HG03135 (cell line): ENCODE data around the gene DEDD2.

Experiments
- ATAC-seq: cut with Tn5 transposase; IDR thresholded peaks from one replicate; pipeline ENCODE4 v1.9.1; 2021; ENCODE audit warnings: mild to moderate bottlenecking, moderate library complexity; ENCODE audit not compliant: unreplicated experiment

Gene DEDD2

DNA sequence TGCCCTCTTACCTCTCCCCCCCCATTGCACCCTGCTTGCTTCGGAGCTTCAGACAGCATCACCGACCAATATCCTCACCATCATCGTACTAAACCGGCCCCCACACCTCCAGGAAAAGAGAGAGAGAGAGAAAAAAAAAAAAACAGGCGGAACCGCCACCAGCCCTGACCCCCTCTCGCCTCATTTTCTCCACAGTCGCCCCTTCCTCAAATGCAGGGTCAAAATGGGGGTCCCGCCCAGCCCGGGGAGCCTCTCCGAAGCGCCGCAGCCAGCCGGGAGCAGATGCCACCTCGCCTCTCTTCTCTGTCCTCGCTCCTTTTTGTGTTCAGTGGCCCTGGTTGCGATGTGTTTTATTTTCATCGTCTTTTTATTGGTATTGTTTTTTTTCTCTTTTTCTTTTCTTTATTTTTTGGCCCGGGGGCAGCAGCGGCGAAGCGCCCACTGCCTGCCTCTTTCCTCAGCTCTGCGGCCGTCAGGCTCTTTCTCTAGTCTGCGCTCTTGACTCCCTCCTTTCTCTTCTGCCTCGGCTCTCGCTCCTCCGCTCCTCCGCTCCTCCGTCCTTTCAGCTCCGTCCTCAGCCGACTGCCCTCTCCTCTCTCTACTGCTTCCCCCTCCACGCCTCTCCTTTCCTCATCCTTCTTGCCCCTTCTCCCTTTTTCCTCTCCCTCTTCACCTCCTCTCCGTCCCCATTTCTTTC, 41.4 kb downstream of the DEDD2 start:
- ATAC-seq: no peak

DNA sequence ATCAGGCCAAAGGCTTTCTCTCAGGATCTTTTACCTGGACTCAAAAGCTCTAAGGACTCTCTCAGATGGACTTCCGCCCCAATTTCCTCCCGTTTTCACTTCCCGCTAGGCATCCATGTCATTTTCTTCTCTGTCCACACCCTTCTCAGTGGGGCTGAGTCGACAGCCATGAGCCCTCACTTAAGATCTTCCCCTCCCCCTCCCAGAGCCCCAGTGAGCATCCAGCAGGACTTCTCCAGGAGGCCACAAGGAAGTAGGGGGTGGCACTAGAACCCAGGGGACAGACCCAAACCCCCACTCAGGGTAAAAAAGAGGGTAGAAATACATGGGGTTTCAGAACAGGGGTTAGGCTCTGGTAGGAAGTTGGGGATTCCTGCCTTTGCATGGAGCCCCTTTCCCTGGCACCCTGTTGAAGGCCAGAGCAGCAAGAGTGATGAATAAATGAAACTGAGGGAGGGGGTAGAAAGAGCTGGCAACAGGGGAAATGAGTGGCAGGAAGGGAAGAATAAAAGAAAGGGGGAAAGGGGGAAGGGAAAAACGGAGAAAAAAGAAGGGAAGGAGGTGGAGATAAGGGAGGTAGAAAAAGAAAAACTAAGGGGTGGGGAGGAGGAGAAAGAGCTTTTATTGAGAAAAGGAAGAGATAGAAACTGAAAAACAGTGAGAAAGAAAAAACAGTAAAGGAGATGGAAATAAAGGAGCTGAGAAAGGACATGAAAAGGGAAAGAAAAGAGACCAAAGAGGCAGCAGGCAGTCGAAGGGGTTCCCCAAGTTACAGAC, 42.3 kb downstream of the DEDD2 start:
- ATAC-seq: no peak

DNA sequence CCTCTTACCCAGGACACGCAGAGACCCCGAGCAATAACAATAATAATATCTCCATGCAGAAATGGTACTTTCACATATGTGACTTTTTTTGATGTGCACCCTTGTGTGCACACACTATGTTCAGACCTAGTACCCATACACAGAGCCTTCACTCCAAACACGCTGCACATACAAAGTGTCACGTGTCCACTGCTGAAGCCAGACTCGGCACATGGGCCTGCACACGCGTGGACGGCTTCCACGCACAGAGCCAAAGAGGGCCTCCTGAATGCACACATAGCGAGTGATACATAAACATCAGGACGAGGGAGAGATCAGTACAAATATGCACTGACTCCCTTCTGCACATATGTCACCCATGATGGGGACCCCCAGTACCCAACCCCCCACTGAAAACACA, 43.3 kb downstream of the DEDD2 start:
- no peak for ATAC-seq

DNA sequence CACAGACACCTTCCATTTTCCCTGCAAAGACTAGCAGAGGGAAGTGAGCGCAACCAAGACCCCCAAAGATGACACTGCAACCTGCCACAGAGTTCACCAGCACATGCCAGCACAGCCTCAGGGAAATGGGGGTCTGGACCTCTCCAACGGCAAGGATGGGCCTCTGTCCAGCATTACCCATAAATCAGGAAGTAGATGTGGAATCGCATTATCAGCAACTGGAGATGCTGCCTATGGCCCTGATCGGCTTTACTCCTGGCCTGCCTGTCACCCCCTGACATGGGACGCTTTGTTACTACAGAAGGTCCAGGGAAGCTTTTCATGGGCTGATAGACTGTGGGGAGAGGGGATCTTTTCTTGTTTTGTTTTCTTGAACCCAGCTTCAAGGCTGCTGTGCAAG, 43.8 kb downstream of the DEDD2 start:
- ATAC-seq: no peak

DNA sequence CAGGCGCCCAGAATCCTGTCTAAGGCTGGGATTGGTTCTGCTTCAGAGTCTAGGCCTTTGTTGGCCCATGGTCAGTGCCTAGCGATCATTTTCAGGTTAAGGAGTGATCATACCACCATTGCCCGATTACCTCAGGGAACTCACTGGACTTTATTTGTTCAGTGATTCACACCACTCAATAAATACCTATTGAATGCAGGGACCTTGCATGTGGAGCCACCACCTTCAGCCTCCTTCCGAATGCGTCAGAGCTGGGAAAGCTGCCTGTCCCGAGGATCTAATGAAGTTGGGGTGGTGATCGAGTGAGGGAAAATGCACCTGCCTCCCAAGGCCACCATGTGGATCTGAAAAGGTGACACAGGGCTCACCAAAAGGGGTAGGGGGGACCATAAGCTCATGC, 45.2 kb downstream of the DEDD2 start:
- no peak for ATAC-seq

DNA sequence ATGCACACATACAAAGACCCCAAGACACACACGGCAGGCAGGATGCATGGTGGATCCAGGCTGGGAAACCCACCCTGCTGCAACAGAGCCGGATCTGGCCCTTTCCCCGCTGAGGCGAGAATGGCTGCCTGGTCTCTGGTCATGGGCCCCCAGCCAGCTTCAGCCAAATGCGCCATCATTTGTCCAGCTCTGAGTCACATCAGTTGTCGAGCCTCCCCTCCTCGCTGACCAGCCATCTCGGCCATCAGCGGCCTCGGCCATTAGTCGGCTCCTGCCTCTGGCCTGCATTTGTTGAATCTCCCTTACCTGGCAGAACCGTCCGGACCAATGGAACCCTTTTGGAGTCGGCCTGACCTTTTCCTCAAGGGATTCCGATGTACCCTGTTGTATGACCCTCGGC, 46.8 kb downstream of the DEDD2 start:
- no peak for ATAC-seq

DNA sequence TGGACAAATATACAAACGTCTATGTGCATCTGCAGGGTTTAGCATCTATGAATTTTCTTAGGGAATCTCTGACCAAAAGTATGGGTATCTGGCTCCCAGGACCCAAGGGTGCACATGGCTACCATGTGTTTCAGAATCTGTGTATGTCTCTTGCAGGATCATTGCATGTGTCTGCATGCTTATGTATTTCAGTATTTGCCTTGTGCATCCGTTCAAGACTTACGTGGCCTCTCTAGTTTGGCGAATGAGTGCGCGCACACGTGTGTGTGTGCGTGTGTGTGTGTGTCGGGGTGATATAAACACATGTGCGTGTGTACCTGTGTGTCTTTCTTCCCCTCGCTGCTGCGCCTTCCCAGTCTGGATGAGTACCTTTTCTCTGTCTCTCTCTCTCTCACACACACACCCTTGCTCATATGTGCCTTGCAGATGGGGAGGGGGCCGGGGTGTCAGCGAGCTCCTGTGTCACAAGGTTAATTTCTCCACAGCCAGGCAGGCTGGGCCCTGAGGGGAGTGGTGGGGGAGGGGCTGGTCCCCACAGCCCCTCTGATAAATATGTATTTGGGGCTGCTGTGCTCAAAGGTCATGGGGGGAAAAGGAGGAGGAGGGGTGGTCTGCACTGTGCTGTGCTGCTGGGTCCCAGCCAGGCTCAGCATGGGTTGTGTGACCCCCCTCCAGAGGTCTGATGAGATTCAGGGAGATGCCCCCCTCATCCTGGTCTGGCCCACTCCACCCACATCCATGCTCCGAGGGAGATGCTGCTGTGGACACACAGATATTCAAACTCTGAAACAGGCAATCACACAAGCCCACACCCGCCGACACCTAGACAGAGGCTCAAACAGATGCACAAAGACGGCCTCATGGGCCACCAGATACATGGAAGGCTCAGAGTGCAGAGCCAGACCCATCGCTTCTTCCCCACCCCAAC, 47.7 kb downstream of the DEDD2 start:
- no peak for ATAC-seq

DNA sequence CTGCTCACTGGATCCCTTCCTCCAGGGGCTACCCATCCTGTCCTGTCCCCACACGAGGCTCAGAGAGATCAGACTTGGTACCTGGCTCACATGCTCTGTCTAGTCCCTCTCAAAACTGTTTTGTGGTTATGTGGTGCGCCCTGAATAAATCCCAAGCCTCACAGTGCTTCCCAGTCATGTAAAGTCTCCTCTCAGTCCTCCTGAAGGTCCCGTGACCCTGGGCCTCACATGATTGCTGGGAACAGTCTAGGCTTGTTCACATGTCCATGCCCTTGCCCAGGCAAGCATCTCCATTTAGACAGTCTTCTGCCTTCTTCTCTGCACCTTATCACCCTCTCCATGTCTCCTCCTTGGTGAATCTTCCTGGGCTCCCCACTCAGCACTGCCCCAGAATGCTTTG, 49.3 kb downstream of the DEDD2 start:
- no peak for ATAC-seq

DNA sequence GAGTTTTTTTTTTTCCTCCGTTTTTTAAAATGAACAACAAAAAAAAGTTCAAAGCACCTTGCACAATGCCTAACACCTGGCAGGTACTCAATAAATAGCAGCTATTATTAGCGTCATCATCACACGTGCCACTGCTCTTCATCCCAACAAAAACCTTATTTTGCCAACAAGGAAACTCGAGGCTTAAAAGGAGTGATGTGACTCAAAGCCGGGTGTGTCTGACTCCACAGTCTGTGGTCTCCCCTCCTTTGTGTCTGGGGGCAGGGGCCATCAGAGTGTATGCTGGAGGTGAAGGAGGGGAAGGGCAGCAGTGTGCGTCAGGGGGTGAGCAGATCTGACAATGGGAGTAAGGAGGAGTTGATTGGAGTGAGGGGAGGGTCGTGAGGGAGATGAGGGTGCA, 51.2 kb downstream of the DEDD2 start:
- ATAC-seq: no peak

DNA sequence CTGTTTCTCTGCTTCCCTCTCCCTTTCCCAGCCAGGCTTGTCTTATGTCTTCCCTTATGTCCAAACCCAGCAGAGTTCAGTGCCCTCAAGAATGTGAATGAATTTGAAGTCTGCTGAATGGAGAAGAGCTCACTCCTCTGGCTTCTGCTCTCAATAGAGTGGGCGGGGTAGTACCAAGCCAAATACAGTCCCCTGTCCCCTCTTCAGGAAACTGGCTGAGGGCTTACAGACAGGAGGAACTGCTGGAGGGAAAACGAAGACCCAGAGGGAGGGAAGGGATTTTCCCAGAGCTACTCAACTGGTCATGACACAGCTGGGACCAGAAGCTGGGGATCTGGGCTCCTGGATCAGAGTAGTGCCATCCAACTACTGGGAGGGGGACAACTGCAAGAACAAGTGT, 52.3 kb downstream of the DEDD2 start:
- ATAC-seq: no peak

DNA sequence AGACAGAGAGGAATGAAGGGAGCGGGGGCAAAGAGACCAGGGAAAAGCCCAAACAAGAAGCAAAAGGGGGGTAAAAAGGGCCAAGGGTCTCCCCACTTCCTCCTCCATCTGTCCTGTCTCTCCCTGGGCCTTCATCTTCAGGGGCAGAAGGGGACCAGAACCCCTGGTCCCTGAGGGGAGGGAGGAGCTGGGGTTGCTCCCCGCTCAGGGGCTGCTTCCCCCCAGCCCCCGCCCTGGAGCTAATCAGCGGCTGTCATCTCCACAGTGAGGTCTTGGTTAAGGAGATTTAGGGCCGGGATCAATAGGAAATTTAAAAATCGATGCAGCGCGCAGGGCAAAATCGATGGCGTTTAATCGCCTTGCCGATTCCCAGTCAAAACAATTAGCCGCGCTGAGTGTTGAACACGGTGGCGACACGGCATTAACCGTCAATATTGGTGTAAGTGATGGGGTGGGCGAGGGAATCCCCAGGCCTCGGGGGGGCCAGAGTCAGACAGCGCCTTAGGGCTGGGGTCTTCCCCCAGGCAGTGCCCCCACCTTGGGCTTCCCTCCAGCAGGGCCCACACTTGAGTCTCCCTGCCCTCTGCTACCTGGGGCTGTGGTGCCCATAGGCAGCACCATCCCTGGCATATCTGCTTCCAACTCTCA, 55.7 kb downstream of the DEDD2 start:
- ATAC-seq: no peak

DNA sequence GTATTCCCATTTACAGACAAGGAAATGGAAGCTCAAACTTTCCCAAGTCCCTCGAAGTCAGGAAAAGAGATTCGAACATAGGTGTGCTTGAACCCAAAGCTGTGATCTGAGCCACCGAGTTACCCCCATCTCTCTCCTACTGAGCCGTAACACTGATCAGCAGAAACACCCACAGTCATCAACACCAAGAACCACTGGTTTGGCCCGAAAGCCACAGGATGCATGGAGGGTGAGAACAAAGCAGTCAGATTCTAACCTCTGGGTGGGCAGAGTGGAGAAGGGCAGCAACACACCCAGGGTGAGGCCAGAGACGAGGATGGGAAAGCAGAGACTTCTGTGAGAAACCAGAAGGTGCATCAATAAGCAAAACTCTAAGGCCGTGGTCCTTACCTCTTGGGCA, 57.5 kb downstream of the DEDD2 start:
- no peak for ATAC-seq

DNA sequence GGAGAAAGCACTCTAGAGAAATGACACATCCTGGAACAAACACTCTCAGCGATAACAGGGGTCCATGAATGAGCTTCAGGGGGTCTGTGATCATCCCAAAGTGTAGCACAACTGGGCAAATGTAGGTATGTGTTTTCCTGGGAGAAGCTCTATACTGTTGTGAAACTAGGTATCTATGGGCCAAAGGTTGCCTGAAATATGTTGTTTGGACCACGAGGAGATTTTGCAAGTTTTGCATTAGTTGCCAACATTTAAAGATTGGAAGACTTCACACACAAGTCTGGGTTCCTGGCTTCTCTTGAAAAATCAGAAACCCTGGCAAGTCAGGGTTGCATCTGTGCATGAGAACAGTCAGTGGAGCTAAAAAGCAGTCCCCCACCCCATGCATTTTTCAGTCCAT, 58.6 kb downstream of the DEDD2 start:
- no peak for ATAC-seq

DNA sequence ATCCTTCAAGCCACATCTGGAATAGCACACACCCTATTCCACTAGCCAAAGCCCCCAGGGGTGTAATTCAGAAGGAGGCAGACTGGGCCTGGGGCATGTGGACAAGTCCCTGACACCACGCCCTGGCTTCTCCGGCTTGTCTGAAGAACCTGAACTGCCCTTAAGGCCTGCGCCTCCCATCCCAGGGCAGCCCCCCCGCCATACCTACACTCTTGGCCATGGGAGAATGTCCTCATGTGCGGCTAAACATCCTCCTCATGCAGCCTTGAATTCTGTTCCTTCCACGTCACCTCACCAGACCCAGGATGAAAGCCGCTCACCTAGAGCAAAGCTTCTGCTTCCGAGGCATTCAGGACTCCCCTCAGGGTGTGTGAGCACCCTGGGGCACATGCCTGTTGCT, 60.9 kb downstream of the DEDD2 start:
- ATAC-seq: no peak

DNA sequence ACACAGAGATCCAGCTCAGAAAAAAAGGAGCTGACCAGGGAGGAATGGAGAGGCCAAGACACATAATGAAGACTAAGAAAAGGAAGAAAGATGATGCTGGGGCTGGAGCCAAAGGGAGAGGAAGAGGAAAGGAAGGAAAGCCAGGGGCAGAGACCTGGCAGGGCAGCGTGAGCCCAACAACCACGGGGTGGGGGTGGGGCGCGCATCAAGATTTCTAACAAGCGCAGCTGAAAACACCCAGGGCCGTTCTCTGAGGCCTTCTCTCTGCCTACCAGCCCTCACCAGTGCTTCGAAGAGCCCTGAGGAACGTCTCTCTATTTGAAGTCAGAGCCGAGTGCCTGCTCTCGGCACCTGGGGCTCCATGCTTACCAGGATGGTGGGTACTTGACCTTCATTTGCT, 61.7 kb downstream of the DEDD2 start:
- ATAC-seq: no peak

DNA sequence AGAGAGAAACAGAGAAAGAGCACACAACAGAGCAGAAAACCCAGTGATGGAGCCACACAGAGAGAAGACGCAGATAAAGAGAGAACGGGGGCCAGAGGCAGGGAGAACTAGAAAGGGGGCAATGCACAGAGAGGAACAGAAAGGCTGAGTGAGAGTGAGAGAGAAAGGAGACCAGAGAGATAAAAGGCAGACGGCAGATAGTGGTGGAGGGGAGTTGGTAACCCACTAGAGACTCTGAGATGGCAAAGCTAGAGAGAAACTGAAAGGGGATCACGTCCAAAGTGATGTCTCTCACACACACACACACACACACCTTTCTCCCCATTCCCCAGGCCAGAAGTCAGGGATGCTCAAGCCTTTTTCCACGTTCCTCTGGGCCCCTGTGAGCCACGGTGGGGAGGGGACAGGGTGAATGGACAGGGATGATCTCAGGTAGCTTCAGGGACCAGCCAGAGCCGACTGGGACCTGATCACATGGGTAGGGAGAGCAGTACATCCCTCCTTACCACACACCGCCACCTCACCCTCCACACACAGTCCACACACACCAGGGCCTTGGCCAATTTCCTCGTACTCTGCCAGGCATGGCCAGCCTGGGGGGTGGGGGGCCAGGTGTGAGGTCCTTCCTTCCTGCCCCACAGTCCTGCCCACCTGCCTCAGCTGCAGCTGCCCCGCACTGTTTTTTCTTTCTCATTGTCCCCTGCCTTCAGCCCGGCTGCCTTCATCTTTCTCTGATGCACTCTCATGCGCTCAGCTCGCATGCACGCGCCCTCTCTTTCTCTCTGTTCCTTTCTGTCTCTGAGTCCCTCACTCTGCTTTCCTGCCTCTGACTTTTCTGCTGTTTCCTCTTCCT, 62.8 kb downstream of the DEDD2 start:
- no peak for ATAC-seq

DNA sequence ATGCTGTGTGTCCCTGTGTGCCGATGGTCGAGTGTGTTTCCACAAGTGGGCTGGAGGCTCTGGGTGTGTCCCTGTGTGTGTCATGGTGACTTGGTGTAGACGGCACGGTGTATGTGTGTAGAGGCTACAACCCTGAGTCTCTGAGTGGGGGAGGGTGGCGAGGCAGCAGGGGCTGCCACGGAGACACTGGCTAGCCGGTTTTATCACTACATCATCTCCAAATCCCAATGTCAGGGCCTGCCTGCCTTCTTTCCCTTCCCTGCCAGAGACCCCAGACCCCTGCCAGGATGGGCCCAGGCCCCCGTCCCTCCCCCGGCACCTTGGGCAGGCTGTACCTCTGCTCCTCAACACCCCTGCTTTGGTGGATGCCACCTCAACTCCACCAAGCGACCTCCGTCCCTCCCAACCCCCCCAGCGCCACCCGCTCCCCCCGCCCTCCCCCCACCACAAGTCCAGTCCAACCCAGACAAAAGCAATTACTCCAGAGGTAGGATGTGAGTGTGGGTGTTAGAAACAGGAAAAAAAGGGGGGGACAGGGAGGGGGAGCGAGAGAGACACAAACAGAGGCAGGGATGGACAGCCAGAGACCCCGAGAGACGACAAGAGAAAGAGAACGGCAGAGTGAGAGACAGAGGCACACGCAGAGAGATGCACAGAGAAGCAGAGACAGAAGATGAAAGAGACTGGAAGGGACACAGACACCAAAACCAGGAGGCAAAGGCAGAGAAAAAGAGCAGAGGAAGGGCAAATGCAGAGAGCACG, 63.6 kb downstream of the DEDD2 start:
- no peak for ATAC-seq

DNA sequence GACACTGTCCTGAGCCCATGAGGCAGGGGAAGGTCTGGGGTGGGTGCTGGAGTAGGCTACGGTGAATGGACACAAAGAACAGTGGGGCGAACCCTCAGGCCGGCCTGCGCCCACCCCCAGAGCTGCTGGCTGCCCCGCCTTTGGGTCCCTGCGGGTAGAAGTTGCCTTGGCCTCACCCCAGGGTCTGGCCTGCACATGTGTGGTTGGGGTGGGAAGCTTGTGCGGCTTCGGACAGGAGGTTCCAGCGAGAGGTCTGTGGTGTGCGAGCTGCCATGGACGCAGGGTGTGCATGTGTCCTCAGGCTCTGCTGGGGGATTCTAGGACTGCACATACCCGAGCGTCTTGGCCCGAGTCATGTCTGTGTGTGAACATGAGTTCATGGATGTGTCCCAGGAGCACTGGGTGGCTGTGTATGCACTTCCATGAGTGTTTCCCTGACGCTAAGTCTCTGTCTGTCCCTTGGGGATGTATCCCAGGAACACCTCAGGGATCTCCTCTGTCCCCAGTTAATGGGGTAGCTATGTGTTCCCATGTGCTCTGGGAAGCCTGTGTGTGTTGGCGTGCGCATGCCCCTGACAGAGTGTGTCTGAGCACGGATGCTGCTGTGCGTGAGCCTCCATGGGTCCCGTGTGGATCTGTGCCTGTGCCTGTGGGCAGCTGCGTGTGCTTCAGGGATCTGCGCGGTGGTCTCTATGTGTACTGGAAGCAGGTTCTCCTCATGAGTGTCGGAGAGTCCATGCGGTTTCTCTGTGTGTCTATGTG, 64.4 kb downstream of the DEDD2 start:
- ATAC-seq: no peak
